GM12878 (cell line): Measurements from ENCODE around the gene SSTR4. TPM values are rescaled to one million over a fixed set of nuclear protein-coding genes. Genes with fewer than 3 reads are reported as not detected.

ENCODE experiments used
- E4F1 ChIP-seq: fragments of 450-650 bp; IDR thresholded peaks from 2 replicates; pipeline ENCODE4 v1.6.1; 2018; ENCODE audit warnings: borderline replicate concordance, mild to moderate bottlenecking; ENCODE audit not compliant: partially characterized antibody
- EP300 ChIP-seq, 2 experiments: fragments of 150-350 bp in 1 of 2; IDR thresholded peaks; 2 replicates each; pipeline ENCODE4 v1.6.1; 2011 to 2012; ENCODE audit warnings: low read depth in 2 of 2, low read length in 2 of 2, borderline replicate concordance in 1 of 2, improper control_type of control experiment in 1 of 2, inconsistent platforms in 1 of 2; ENCODE audit not compliant: control insufficient read depth in 1 of 2
- IKZF2 ChIP-seq, 2 experiments: fragments of 450-650 bp; IDR thresholded peaks; 2 replicates each; pipeline ENCODE4 v1.6.1; 2017; ENCODE audit warnings: mild to moderate bottlenecking in 2 of 2, moderate library complexity in 2 of 2
- IRF5 ChIP-seq: fragments of 450-650 bp; IDR thresholded peaks from 2 replicates; pipeline ENCODE4 v1.6.1; 2017; ENCODE audit warnings: borderline replicate concordance
- MEF2A ChIP-seq: IDR thresholded peaks from 2 replicates; pipeline ENCODE4 v1.6.1; 2011; ENCODE audit warnings: low read depth, mild to moderate bottlenecking, low read length, moderate library complexity; ENCODE audit not compliant: insufficient read depth
- MLLT1 ChIP-seq: fragments of 450-650 bp; IDR thresholded peaks from 2 replicates; pipeline ENCODE4 v1.6.1; 2016; ENCODE audit warnings: mild to moderate bottlenecking
- POLR2AphosphoS2 ChIP-seq: IDR thresholded peaks from 2 replicates; pipeline ENCODE4 v1.6.1; 2011; ENCODE audit warnings: low read depth, mild to moderate bottlenecking, low read length, improper control_type of control experiment, moderate library complexity
- SREBF1 ChIP-seq: IDR thresholded peaks from 2 replicates; pipeline ENCODE4 v1.6.1; 2012; ENCODE audit warnings: mild to moderate bottlenecking, low read length
- polyA plus RNA-seq, 11 experiments: library from polyadenylated mRNA; depleted of rRNA in 4 of 11; unstranded in 6 of 11; stranded (reverse) in 5 of 11; fragments of >200 nt; fragmentation: Nextera tagmentation in 4 of 11; fragmentation: Illumina TruSeq in 1 of 11; extraction: Ambion mirVana in 4 of 11; extraction: Trizol in 1 of 11; gene quantifications; 1 replicate in 1 of 11; 2 replicates in 10 of 11; pipeline versions ENCODE4 v1.2.1 to v1.2.3, GENCODE V29; 2011 to 2016; ENCODE audit warnings: inconsistent platforms in 2 of 11, missing spikeins in 2 of 11, low read depth in 1 of 11
- total RNA-seq, 4 experiments: library from RNA; depleted of rRNA in 3 of 4; stranded (reverse); fragments of >200 nt in 3 of 4; fragmentation: Illumina TruSeq in 1 of 4; extraction: Trizol in 1 of 4; gene quantifications; 2 replicates each; pipeline versions ENCODE4 v1.2.1 to v1.2.3, GENCODE V29; 2013 to 2021

SSTR4 gene
- total and polyA plus RNA-seq, 10 of the 15 experiments (the other 5 are each of a cell fraction or from before 2014, with no cell fraction given) = not detected

- TF ChIP-seq E4F1 (no peak), IRF5 (no peak), EP300 (IDR thresholded peaks at IDR 0.05; ENCODE audit: borderline replicate concordance in 1 of 2, control insufficient read depth in 1 of 2, low read depth in 2 of 2, low read length in 2 of 2) (no peak), MLLT1 (no peak), POLR2AphosphoS2 (no peak), SREBF1 (no peak), IKZF2 (IDR thresholded peaks at IDR 0.05) (no peak), MEF2A (no peak)
- TF ChIP-seq, all 136 proteins: peak for 0
Observed at GRCh38 chr20:23009636-23010035, 25.5 kb upstream of the SSTR4 start (continued).
